GM23248 (cell line): ENCODE data around the gene CALR3.

Experiments used
- EZH2 ChIP-seq: fragments of 200-600 bp; sonication (generic); IDR thresholded peaks from 2 replicates; pipeline ENCODE4 v1.6.1; 2018; ENCODE audit warnings: antibody characterized with exemption, mild to moderate bottlenecking; ENCODE audit not compliant: insufficient read depth, poor library complexity, severe bottlenecking
- EZH2phosphoT487 ChIP-seq: fragments of 200-600 bp; sonication (generic); IDR thresholded peaks from 2 replicates; pipeline ENCODE4 v1.6.1; 2018; ENCODE audit warnings: antibody characterized with exemption, moderate library complexity, mild to moderate bottlenecking, low read depth; ENCODE audit not compliant: insufficient read depth

- TF ChIP-seq EZH2: no peak
- no peak for TF ChIP-seq EZH2phosphoT487
Observed at GRCh38 chr19:16462757-16463250, 33.2 kb downstream of the CALR3 start.
